ENCODE data around the gene MAGI1.

MAGI1 gene

DNA sequence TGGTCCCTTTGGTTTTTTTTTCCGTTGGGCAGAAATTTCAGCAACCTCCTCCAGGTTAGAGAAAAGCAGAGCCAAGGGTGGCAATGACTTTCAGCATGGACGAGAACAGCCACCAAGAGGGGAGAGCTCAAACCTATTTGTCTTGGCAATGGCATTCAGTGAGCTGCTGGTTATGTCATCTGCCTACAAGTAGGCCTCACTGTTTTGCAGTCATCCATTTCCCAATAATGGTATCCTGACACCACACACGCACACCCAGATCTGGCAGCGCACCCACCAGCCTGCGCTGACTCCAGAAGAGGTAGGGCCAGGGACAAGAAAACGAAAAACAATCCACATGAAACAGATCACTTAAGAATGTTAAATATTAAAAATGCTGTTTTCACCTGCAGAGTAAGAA lies 92.3 kb downstream of the MAGI1 start:
- TF ChIP-seq, protein P1, sequence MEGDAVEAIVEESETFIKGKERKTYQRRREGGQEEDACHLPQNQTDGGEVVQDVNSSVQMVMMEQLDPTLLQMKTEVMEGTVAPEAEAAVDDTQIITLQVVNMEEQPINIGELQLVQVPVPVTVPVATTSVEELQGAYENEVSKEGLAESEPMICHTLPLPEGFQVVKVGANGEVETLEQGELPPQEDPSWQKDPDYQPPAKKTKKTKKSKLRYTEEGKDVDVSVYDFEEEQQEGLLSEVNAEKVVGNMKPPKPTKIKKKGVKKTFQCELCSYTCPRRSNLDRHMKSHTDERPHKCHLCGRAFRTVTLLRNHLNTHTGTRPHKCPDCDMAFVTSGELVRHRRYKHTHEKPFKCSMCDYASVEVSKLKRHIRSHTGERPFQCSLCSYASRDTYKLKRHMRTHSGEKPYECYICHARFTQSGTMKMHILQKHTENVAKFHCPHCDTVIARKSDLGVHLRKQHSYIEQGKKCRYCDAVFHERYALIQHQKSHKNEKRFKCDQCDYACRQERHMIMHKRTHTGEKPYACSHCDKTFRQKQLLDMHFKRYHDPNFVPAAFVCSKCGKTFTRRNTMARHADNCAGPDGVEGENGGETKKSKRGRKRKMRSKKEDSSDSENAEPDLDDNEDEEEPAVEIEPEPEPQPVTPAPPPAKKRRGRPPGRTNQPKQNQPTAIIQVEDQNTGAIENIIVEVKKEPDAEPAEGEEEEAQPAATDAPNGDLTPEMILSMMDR (conservative IDR thresholded peaks at IDR 0.05), result no peak
- TF ChIP-seq ZFX (IDR thresholded peaks at IDR 0.05), result no peak
- no peak overlapping the region for H3K27ac ChIP-seq

DNA sequence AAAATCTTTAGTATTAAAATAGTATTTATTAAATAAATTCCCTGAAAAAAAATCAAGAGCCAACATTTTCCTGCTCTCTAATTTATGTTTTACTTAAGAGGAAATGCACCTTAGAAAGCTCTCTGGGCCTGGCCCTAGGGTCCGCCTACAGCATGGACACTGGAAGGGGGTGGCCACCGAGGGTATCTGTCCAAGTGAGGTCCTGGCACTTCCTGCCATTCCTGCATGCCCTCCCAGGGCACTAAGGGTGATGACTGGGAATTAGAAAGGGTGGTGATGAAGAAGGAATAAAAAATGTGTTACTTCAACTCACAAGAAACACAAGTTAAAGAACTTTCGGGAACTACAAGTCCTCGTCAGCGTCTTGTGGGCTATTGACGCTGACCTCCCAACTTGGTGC lies 92.8 kb downstream of the MAGI1 start:
- TF ChIP-seq, protein P1 (conservative IDR thresholded peaks at IDR 0.05), result no peak
- H3K27ac ChIP-seq, result no peak overlapping the region

DNA sequence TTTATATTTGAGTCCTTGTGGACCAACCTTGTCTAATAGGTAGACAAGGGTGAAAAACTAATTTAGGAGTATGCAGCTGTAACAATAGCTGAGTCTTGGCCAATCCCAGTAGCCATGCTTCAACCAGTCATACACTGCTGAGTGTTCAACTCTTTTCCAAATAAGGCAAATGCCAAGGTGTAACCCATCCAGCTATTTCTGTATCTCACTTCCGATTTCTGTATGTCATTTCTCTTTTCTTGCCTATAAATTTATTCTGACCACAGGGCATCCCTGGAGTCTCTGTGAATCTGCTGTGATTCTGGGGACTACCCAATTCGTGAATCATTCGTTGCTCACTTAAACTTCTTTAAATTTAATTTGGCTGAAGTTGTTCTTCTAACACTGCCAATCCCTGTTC lies 93.2 kb downstream of the MAGI1 start:
- TF ChIP-seq, protein P1 (conservative IDR thresholded peaks at IDR 0.05), result no peak
- TF ChIP-seq ZFX (IDR thresholded peaks at IDR 0.05), result no peak
- no peak overlapping the region for H3K27ac ChIP-seq

DNA sequence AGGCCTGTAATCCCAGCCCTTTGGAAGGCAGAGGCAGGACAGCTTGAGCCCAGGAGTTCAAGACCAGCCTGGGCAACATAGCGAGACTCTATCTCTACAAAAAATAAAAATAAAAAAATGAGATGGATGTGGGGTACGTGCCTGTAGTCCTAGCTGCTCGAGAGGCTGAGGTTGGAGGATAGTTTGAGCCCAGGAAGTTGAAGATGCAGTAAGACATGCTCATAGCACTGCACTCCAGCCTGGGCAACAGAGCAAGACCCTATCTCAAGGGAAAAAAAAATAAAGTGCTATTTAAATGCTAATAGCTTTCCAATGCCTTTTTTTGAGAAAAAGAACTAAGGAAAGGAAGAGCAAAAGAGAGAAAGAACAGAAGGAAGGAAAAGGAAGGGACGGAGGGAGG lies 94.5 kb downstream of the MAGI1 start:
- TF ChIP-seq, protein P1 (conservative IDR thresholded peaks at IDR 0.05), result no peak
- TF ChIP-seq ZFX (IDR thresholded peaks at IDR 0.05), result no peak
- H3K27ac ChIP-seq, result no peak overlapping the region

DNA sequence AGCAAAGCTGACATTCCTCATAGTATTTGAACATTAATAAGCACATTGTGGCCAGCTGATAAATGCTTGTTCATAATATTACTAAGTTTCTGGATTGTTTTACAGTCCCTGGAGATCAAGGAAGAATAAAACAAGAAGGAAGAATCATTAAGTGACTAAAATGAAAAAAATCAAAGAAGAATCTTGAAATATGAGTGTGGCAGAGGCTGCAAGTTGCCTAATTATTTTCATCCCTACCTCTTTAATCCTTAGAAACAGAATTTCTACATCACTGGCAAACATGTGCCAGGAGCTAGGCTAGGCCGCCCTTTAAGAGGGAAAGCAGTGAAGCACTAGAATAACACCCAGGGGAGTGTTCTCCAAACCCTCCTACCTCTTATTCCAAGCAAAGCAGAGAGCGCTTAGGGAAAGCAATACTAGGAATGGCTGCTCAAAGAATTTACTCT lies 98.9 kb downstream of the MAGI1 start:
- H3K27ac ChIP-seq, result no peak overlapping the region
- no peak for TF ChIP-seq ZFX (IDR thresholded peaks at IDR 0.05)
- TF ChIP-seq, protein P1 (conservative IDR thresholded peaks at IDR 0.05), result no peak

DNA sequence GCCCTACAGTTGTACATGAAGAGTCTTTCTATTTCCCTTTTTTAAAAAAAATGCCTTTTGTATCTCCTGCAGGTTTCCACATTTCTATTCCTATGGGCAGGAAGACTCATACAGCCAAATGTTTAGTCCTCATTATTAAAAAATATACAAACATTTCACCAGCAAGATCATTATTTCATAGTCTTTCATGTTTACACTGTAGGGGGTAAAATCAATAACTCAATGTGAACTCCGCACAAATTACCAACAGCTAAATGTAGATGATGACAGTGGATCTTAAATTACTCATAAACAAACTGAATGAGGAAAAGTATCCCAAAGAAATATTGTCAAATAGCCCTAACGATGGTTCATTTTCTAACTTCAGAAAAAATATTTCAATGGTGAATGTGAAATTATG lies 99.5 kb downstream of the MAGI1 start:
- H3K27ac ChIP-seq, result no peak overlapping the region

DNA sequence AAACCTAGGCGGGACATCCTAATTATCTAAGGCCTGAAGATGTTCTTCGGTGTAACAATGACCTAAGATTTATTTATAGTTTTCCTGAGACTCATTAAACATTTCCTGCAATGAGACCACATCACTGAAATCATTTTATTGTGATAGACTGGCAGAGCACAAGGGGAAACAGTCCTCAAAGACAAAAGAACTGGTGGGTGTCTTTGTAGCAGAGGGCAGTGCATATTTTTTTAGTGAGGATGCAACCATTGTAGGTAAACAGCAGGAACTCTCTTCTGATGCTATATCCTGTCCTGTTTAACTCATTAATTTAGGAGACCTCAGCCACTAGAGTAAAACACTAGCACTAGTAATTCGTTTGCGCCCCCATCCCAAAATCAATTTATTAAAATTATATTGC lies 100.0 kb downstream of the MAGI1 start:
- no peak overlapping the region for H3K27ac ChIP-seq
- TF ChIP-seq, protein P1 (conservative IDR thresholded peaks at IDR 0.05), result no peak
- no peak for TF ChIP-seq ZFX (IDR thresholded peaks at IDR 0.05)

More for the DNA sequence above, 99.5 kb downstream of the MAGI1 start:
- no peak for TF ChIP-seq ZFX (IDR thresholded peaks at IDR 0.05)
- TF ChIP-seq, protein P1 (conservative IDR thresholded peaks at IDR 0.05), result no peak

Measured in C4-2B (cell line).